Measurements from ENCODE around the gene USHBP1. TPM values are rescaled to one million over a fixed set of nuclear protein-coding genes. Genes with fewer than 3 reads are reported as not detected.

USHBP1 gene
- total and polyA plus RNA-seq, 2 of the 13 experiments (the other 11 are each of a cell fraction or from before 2014, with no cell fraction given), result 0.15 to 1.5 TPM

- peak; percentile 62 for TF ChIP-seq ZBTB25 (CRISPR knock-in tag; IDR thresholded peaks at IDR 0.05)
- TF ChIP-seq TGIF2 (CRISPR knock-in tag; IDR thresholded peaks at IDR 0.05), result no peak
- TF ChIP-seq ZNF576 (CRISPR knock-in tag; IDR thresholded peaks at IDR 0.05), result peak; percentile 66; the same call in 1 of the 2 replicates
- TF ChIP-seq ZBTB7B (CRISPR knock-in tag; IDR thresholded peaks at IDR 0.05), result peak; percentile 60; the same call in 1 of the 2 replicates
- peak; percentile 50; the same call in 1 of the 2 replicates for TF ChIP-seq SALL1 (CRISPR knock-in tag; IDR thresholded peaks at IDR 0.05)
- peak; percentile 72; the same call in 1 of the 2 replicates for TF ChIP-seq TFDP1 (CRISPR knock-in tag; IDR thresholded peaks at IDR 0.05; ENCODE audit: borderline replicate concordance)
- 0 out of 2 replicates have a peak, but pooled peaks have one; percentile 35 for TF ChIP-seq ZNF12 (CRISPR knock-in tag; IDR thresholded peaks at IDR 0.05)
- TF ChIP-seq ZNF367 (CRISPR knock-in tag; IDR thresholded peaks at IDR 0.05; ENCODE audit: borderline replicate concordance), result peak; percentile 73; the same call in 1 of the 2 replicates
- TF ChIP-seq HIC2 (CRISPR knock-in tag; IDR thresholded peaks at IDR 0.05; ENCODE audit: low read depth), result 0 out of 2 replicates have a peak, but pooled peaks have one; percentile 100
- TF ChIP-seq GABPA (IDR thresholded peaks at IDR 0.05; ENCODE audit: low read depth, low read length), result no peak
- peak; percentile 70 for TF ChIP-seq GABPA (CRISPR knock-in tag; IDR thresholded peaks at IDR 0.05; ENCODE audit: low read depth)
- 0 out of 2 replicates have a peak, but pooled peaks have one; percentile 12 for TF ChIP-seq IRF1 (CRISPR knock-in tag; IDR thresholded peaks at IDR 0.05; ENCODE audit: low read depth)
- peak; percentile 97 for TF ChIP-seq HNRNPK (IDR thresholded peaks at IDR 0.05; ENCODE audit: low read depth, low read length, poor library complexity, severe bottlenecking)
- peak; percentile 81 for TF ChIP-seq GATAD2A (CRISPR knock-in tag; IDR thresholded peaks at IDR 0.05)
- TF ChIP-seq ZNF724P (CRISPR knock-in tag; IDR thresholded peaks at IDR 0.05; ENCODE audit: borderline replicate concordance), result no peak
- TF ChIP-seq SOX6 (IDR thresholded peaks at IDR 0.05), result no peak
- peak; percentile 35; the same call in 1 of the 2 replicates for TF ChIP-seq SOX6 (CRISPR knock-in tag; IDR thresholded peaks at IDR 0.05)
- peak; percentile 34 for TF ChIP-seq ZMYM4 (CRISPR knock-in tag; IDR thresholded peaks at IDR 0.05)
- TF ChIP-seq RBFOX2 (IDR thresholded peaks at IDR 0.05; ENCODE audit: low read depth, low read length), result peak; percentile 83
- peak; percentile 21; the same call in 1 of the 2 replicates for TF ChIP-seq ISL2 (CRISPR knock-in tag; IDR thresholded peaks at IDR 0.05)
- peak; percentile 78 for TF ChIP-seq SKI (IDR thresholded peaks at IDR 0.05; ENCODE audit: partially characterized antibody)
- TF ChIP-seq FOXO1 (CRISPR knock-in tag; IDR thresholded peaks at IDR 0.05), result peak; percentile 48; the same call in 1 of the 2 replicates
- TF ChIP-seq ZFP36 (IDR thresholded peaks at IDR 0.05; ENCODE audit: borderline replicate concordance, low read depth, low read length, partially characterized antibody), result no peak
- peak; percentile 58; the same call in 1 of the 2 replicates for TF ChIP-seq ZNF782 (CRISPR knock-in tag; IDR thresholded peaks at IDR 0.05; ENCODE audit: borderline replicate concordance)
- 0 out of 2 replicates have a peak, but pooled peaks have one; percentile 59 for TF ChIP-seq CC2D1A (CRISPR knock-in tag; IDR thresholded peaks at IDR 0.05)
Measured at GRCh38 chr19:17305517-17306284, 41.2 kb upstream of the USHBP1 start, which contains the start of gene MRPL34 (continued).

Data from HepG2 (cell line).